ENCODE data around the gene ZFR. TPM values are rescaled to one million over a fixed set of nuclear protein-coding genes. Genes with fewer than 3 reads are reported as not detected.

Gene ZFR
- total and polyA plus RNA-seq, 9 of the 15 experiments (the other 6 are each of a cell fraction or from before 2014, with no cell fraction given): 35.5 to 108 (median 71.1) TPM

GRCh38 chr5:32435383-32435782 is 9.2 kb downstream of the ZFR start (continued):
- TF ChIP-seq, protein P1, sequence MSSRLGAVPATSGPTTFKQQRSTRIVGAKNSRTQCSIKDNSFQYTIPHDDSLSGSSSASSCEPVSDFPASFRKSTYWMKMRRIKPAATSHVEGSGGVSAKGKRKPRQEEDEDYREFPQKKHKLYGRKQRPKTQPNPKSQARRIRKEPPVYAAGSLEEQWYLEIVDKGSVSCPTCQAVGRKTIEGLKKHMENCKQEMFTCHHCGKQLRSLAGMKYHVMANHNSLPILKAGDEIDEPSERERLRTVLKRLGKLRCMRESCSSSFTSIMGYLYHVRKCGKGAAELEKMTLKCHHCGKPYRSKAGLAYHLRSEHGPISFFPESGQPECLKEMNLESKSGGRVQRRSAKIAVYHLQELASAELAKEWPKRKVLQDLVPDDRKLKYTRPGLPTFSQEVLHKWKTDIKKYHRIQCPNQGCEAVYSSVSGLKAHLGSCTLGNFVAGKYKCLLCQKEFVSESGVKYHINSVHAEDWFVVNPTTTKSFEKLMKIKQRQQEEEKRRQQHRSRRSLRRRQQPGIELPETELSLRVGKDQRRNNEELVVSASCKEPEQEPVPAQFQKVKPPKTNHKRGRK (tag; IDR thresholded peaks at IDR 0.05): no peak
- TF ChIP-seq RBM22 (IDR thresholded peaks at IDR 0.05; ENCODE audit: low read depth, low read length, poor library complexity, severe bottlenecking): no peak
- no peak for TF ChIP-seq TCF7 (IDR thresholded peaks at IDR 0.05; ENCODE audit: borderline replicate concordance)

DNA sequence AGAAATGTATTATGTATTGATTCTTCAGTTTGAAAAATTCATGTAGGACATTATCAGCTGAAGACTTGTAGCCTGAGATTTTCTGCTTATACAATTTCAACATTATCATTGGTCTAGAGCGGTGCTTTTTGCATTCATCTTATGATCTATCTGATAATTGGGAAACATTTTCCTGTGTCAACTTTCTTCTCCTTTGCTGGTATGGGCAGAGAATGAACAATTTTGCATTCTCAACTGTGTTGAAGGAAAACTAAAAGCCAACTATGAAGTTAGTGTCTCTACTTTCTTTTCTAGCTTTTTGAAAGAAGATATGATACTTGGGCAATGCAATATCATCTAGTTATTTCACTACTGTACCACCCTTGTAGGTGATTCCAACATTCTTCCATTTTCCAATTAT is 10.3 kb downstream of the ZFR start:
- DNase-seq (ENCODE audit: extremely low read depth in 1 of 4, low spot score in 3 of 4): no peak
- H3K4me2 ChIP-seq (ENCODE audit: insufficient read depth, low read length): no peak overlapping the region
- H3K9ac ChIP-seq (ENCODE audit: insufficient read depth in 1 of 2, low read depth in 2 of 2, low read length in 2 of 2): no peak overlapping the region
- H3K9me3 ChIP-seq (replicated peaks; ENCODE audit: control insufficient read depth, insufficient read depth, low read depth, low read length): 0 out of 2 replicates have a peak, but pooled peaks cover 2% of the 10 kb centered on the region
- FAIRE-seq: no peak
- ChIA-PET CTCF (ENCODE audit: low intra/inter-chr PET ratio) (no interaction called here), POLR2A (no interaction called here)
- TF ChIP-seq, protein P2, sequence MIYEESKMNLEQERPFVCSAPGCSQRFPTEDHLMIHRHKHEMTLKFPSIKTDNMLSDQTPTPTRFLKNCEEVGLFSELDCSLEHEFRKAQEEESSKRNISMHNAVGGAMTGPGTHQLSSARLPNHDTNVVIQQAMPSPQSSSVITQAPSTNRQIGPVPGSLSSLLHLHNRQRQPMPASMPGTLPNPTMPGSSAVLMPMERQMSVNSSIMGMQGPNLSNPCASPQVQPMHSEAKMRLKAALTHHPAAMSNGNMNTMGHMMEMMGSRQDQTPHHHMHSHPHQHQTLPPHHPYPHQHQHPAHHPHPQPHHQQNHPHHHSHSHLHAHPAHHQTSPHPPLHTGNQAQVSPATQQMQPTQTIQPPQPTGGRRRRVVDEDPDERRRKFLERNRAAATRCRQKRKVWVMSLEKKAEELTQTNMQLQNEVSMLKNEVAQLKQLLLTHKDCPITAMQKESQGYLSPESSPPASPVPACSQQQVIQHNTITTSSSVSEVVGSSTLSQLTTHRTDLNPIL (CRISPR knock-in tag; IDR thresholded peaks at IDR 0.05): no peak
- no peak for TF ChIP-seq BACH1 (tag; IDR thresholded peaks at IDR 0.05)
- no peak for TF ChIP-seq GABPB2 (CRISPR knock-in tag; conservative IDR thresholded peaks at IDR 0.05)
- no peak for TF ChIP-seq ZKSCAN3 (CRISPR knock-in tag; IDR thresholded peaks at IDR 0.05)
- TF ChIP-seq CTCFL (IDR thresholded peaks at IDR 0.05; ENCODE audit: borderline replicate concordance, insufficient read depth, low read depth, low read length, poor library complexity, severe bottlenecking): no peak
- TF ChIP-seq MAFG (tag; conservative IDR thresholded peaks at IDR 0.05): no peak
- in situ Hi-C loops (cut with MboI): no loop called here
- peaks cover 96% of the 10 kb centered on the region for H3K79me2 ChIP-seq (ENCODE audit: control insufficient read depth, insufficient read depth, low read length)
- no peak overlapping the region for H3K27ac ChIP-seq (ENCODE audit: extremely low read depth, low read depth, low read length)
- peaks cover 24% of the 10 kb centered on the region for H3K36me3 ChIP-seq (ENCODE audit: control insufficient read depth, insufficient read depth, low read length)
- intact Hi-C loops (cut with micrococcal nuclease): no loop called here
- H2AFZ ChIP-seq (ENCODE audit: low read depth, low read length): no peak overlapping the region
- no peak for ATAC-seq
- no peaks in the 10 kb centered on the region for H3K9me1 ChIP-seq (ENCODE audit: control insufficient read depth, insufficient read depth, low read length)
- no peaks in the 10 kb centered on the region for H3K27me3 ChIP-seq (ENCODE audit: control insufficient read depth in 2 of 2, insufficient read depth in 2 of 2, low read length in 2 of 2)
- 42% methylated on average over 1 of the region's 1 CpG for WGBS (ENCODE audit: insufficient coverage, low coverage, missing lambda C conversion rate)
- H3K4me3 ChIP-seq: no peak overlapping the region
- no peaks in the 10 kb centered on the region for H3K4me1 ChIP-seq (replicated peaks in 1 of 2; ENCODE audit: control insufficient read depth in 2 of 2, insufficient read depth in 2 of 2, low read length in 2 of 2)
- no TSS peak for BruUV-seq (replicated peaks)
- no peaks in the 10 kb centered on the region for H4K20me1 ChIP-seq (replicated peaks; ENCODE audit: control insufficient read depth, insufficient read depth, low read length)
